ENCODE results near the gene ZNF718. TPM values are rescaled to one million over a fixed set of nuclear protein-coding genes. Genes with fewer than 3 reads are reported as not detected.
"Not testable (repeated sequence)": the region's sequence is repeated elsewhere in the genome, so short reads cannot be mapped to it uniquely, and the experiment has no call there.

The ZNF718 gene
- total RNA-seq, 4 donors from 2014 or later = 3.4 to 20.5 (median 10.1) TPM

GRCh38 chr4:161496-162284 is 37.4 kb downstream of the ZNF718 start:
- DNase-seq (ENCODE audit: low spot score in 2 of 2) = no peak
- Histone ChIP-seq H3K36me3 (peaks cover 21% of the 10 kb centered on the region), H3K4me3 (no peak overlapping the region), H3K27me3 (no peaks in the 10 kb centered on the region), H3K4me1 (no peaks in the 10 kb centered on the region), H3K27ac (no peak overlapping the region), H3K9me3 (peaks cover 65% of the 10 kb centered on the region)
- TF ChIP-seq POLR2AphosphoS5 (IDR thresholded peaks at IDR 0.05) (no peak), POLR2A (IDR thresholded peaks at IDR 0.05) (no peak), EP300 (IDR thresholded peaks at IDR 0.05) (no peak), CTCF (IDR thresholded peaks at IDR 0.05) (no peak)
- WGBS = 98% methylated on average over 4 of the region's 4 CpGs

DNA sequence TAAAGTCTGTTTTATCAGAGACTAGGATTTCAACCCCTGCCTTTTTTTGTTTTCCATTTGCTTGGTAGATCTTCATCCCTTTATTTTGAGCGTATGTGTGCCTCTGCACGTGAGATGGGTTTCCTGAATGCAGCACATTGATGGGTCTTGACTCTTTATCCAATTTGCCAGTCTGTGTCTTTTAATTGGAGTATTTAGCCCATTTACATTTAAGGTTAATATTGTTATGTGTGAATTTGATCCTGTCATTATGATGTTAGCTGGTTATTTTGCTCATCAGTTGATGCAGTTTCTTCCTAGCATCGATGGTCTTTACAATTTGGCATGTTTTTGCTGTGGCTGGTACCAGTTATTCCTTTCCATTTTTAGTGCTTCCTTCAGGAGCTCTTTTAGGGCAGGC is 45.3 kb downstream of the ZNF718 start:
- WGBS = 95% methylated on average over 3 of the region's 3 CpGs
- H3K9me3 ChIP-seq = peaks cover 43% of the 10 kb centered on the region
- not testable (repeated sequence) for H3K27me3 ChIP-seq; H3K36me3 ChIP-seq; H3K4me3 ChIP-seq; DNase-seq (ENCODE audit: low spot score in 2 of 2); H3K4me1 ChIP-seq; H3K27ac ChIP-seq

- not testable (repeated sequence) for H3K4me3 ChIP-seq; H3K27me3 ChIP-seq; H3K4me1 ChIP-seq; H3K36me3 ChIP-seq; H3K27ac ChIP-seq; DNase-seq (ENCODE audit: low spot score in 2 of 2)
- WGBS = 95% methylated on average over 10 of the region's 10 CpGs
- H3K9me3 ChIP-seq = peaks cover 43% of the 10 kb centered on the region
Observed at GRCh38 chr4:171318-171717, 47.0 kb downstream of the ZNF718 start.

- Histone ChIP-seq H3K4me3 (no peak overlapping the region), H3K27me3 (no peaks in the 10 kb centered on the region), H3K27ac (no peak overlapping the region), H3K4me1 (no peaks in the 10 kb centered on the region), H3K36me3 (peaks cover 8% of the 10 kb centered on the region), H3K9me3 (peaks cover 59% of the 10 kb centered on the region)
- WGBS = 76% methylated on average over 7 of the region's 7 CpGs
- no peak for DNase-seq (ENCODE audit: low spot score in 2 of 2)
- TF ChIP-seq CTCF (IDR thresholded peaks at IDR 0.05) (no peak), POLR2AphosphoS5 (IDR thresholded peaks at IDR 0.05) (no peak), POLR2A (IDR thresholded peaks at IDR 0.05) (no peak), EP300 (IDR thresholded peaks at IDR 0.05) (no peak)
Observed at GRCh38 chr4:173666-174314, 49.5 kb downstream of the ZNF718 start.

GRCh38 chr4:175986-176385 is 51.7 kb downstream of the ZNF718 start:
- Histone ChIP-seq H3K4me3 (no peak overlapping the region), H3K27me3 (no peaks in the 10 kb centered on the region), H3K9me3 (peaks cover 58% of the 10 kb centered on the region), H3K27ac (no peak overlapping the region), H3K4me1 (no peaks in the 10 kb centered on the region), H3K36me3 (peaks cover 7% of the 10 kb centered on the region)
- TF ChIP-seq EP300 (IDR thresholded peaks at IDR 0.05) (no peak), POLR2AphosphoS5 (IDR thresholded peaks at IDR 0.05) (no peak), CTCF (IDR thresholded peaks at IDR 0.05) (no peak)
- no peak for DNase-seq (ENCODE audit: low spot score in 2 of 2)

- Histone ChIP-seq H3K27ac (no peak overlapping the region), H3K4me1 (no peaks in the 10 kb centered on the region), H3K4me3 (no peak overlapping the region), H3K9me3 (peaks cover 54% of the 10 kb centered on the region), H3K36me3 (no peaks in the 10 kb centered on the region), H3K27me3 (no peaks in the 10 kb centered on the region)
- DNase-seq (ENCODE audit: low spot score in 2 of 2) = no peak
- TF ChIP-seq CTCF (IDR thresholded peaks at IDR 0.05) = no peak
- 100% methylated on average over 1 of the region's 1 CpG for WGBS
Observed at GRCh38 chr4:176995-177394, 52.7 kb downstream of the ZNF718 start.

- not testable (repeated sequence) for DNase-seq (ENCODE audit: low spot score in 2 of 2); H3K4me3 ChIP-seq; H3K36me3 ChIP-seq; H3K4me1 ChIP-seq; H3K27me3 ChIP-seq; H3K27ac ChIP-seq
- H3K9me3 ChIP-seq = peaks cover 56% of the 10 kb centered on the region
- WGBS = 98% methylated on average over 3 of the region's 3 CpGs
Observed at GRCh38 chr4:182225-182624, 57.9 kb downstream of the ZNF718 start.
